Epithelial cell of esophagus (primary cell): Measurements from ENCODE around the gene CPXM2.

Experiments
- DNase-seq: peaks from one replicate; pipeline ENCODE4 v3.0.0; 2010; ENCODE audit warnings: low read depth
- H3K4me3 ChIP-seq: 2 replicates; pipeline ENCODE4 v1.5.1; 2011; ENCODE audit warnings: mild to moderate bottlenecking, low read length, control low read depth
- CTCF ChIP-seq: IDR thresholded peaks from 2 replicates; pipeline ENCODE4 v1.5.1; 2011; ENCODE audit warnings: low read depth, mild to moderate bottlenecking, low read length, control low read depth, inconsistent platforms; ENCODE audit not compliant: insufficient read depth; ENCODE audit errors: missing control alignments

The CPXM2 gene

GRCh38 chr10:123836418-123837145, 55.0 kb downstream of the CPXM2 start:
- no peak for TF ChIP-seq CTCF
- no peak overlapping the region for H3K4me3 ChIP-seq

GRCh38 chr10:123835575-123835974, 56.0 kb downstream of the CPXM2 start:
- TF ChIP-seq CTCF: no peak
- no peak overlapping the region for H3K4me3 ChIP-seq
- DNase-seq: no peak

More at GRCh38 chr10:123836418-123837145, 55.0 kb downstream of the CPXM2 start:
- no peak for DNase-seq

- TF ChIP-seq CTCF: no peak
- no peak overlapping the region for H3K4me3 ChIP-seq
- no peak for DNase-seq
These were observed 58.3 kb downstream of the CPXM2 start for GRCh38 chr10:123833170-123833850.

GRCh38 chr10:123831259-123831658, 60.3 kb downstream of the CPXM2 start:
- DNase-seq: no peak
- H3K4me3 ChIP-seq: no peak overlapping the region
- TF ChIP-seq CTCF: no peak

GRCh38 chr10:123821136-123821535, 70.5 kb downstream of the CPXM2 start:
- DNase-seq: no peak
- TF ChIP-seq CTCF: no peak
- H3K4me3 ChIP-seq: no peak overlapping the region

- TF ChIP-seq CTCF: no peak
- H3K4me3 ChIP-seq: no peak overlapping the region
- no peak for DNase-seq
These were observed 82.0 kb downstream of the CPXM2 start for GRCh38 chr10:123809632-123810031.

- H3K4me3 ChIP-seq: no peak overlapping the region
These were observed 82.7 kb downstream of the CPXM2 start for GRCh38 chr10:123808906-123809305.

More at GRCh38 chr10:123808906-123809305, 82.7 kb downstream of the CPXM2 start:
- TF ChIP-seq CTCF: no peak
- DNase-seq: peak; percentile 74
